ENCODE measurements around the gene GPX3.

Gene GPX3

DNA sequence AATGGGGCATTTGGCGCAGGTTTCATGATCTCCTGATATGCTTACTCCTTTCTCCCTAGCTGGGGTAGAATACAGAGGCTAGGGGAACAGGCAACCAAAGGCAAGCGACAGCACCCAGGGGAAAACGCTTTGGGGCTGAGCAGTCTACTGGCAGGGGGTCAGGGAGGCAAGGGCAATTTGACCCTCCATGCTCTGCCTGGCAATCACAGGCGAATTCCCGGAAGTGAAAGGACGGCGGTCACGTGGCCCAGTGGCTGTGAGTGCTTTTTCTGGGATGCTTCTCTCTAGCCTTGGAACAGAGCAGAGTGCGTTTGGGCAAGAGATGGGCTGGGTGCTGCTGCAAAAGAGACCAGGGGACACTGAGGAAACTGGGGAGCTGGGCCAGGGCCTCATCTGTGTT lies 5.7 kb downstream of the GPX3 start:
- H3K9me3 ChIP-seq (ENCODE audit: insufficient read depth, low read length), result no peaks in the 10 kb centered on the region
- H3K4me1 ChIP-seq (ENCODE audit: low read length), result no peaks in the 10 kb centered on the region
- no peak overlapping the region for H2AFZ ChIP-seq (ENCODE audit: low read depth, low read length)
- H4K20me1 ChIP-seq (ENCODE audit: insufficient read depth, low read length), result no peaks in the 10 kb centered on the region
- no peak overlapping the region for H3K4me3 ChIP-seq (ENCODE audit: low read length)
- H3K79me2 ChIP-seq (ENCODE audit: low read length), result no peaks in the 10 kb centered on the region
- no peak overlapping the region for H3K27ac ChIP-seq (ENCODE audit: low read length)
- TF ChIP-seq, protein P1, sequence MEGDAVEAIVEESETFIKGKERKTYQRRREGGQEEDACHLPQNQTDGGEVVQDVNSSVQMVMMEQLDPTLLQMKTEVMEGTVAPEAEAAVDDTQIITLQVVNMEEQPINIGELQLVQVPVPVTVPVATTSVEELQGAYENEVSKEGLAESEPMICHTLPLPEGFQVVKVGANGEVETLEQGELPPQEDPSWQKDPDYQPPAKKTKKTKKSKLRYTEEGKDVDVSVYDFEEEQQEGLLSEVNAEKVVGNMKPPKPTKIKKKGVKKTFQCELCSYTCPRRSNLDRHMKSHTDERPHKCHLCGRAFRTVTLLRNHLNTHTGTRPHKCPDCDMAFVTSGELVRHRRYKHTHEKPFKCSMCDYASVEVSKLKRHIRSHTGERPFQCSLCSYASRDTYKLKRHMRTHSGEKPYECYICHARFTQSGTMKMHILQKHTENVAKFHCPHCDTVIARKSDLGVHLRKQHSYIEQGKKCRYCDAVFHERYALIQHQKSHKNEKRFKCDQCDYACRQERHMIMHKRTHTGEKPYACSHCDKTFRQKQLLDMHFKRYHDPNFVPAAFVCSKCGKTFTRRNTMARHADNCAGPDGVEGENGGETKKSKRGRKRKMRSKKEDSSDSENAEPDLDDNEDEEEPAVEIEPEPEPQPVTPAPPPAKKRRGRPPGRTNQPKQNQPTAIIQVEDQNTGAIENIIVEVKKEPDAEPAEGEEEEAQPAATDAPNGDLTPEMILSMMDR (IDR thresholded peaks at IDR 0.05; ENCODE audit: low read depth, low read length), result no peak
- TF ChIP-seq EZH2phosphoT487 (IDR thresholded peaks at IDR 0.05; ENCODE audit: low read depth), result no peak
- no peak overlapping the region for H3K9ac ChIP-seq (ENCODE audit: low read length)
- H3K4me2 ChIP-seq (ENCODE audit: low read length), result no peak overlapping the region
- H3K36me3 ChIP-seq (replicated peaks; ENCODE audit: low read depth, low read length), result peaks cover 22% of the 10 kb centered on the region
- H3K27me3 ChIP-seq (ENCODE audit: low read depth, low read length), result no peaks in the 10 kb centered on the region

DNA sequence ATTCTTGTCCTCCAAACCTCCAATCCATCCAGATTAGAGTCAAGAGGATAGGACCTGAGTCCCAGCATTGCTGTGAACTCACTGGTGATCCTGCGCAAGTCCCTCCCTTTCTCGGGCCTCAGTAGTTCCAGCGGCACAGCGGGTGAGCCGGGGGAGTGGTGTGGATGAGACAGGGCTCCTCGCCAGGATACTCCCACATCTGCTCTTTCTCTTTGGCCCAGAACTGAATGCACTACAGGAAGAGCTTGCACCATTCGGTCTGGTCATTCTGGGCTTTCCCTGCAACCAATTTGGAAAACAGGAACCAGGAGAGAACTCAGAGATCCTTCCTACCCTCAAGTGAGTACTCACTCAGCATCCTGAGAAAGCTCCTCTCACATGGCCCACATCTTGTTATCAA lies 6.3 kb downstream of the GPX3 start:
- H3K27me3 ChIP-seq (ENCODE audit: low read depth, low read length), result no peaks in the 10 kb centered on the region
- H3K4me2 ChIP-seq (ENCODE audit: low read length), result no peak overlapping the region
- no peaks in the 10 kb centered on the region for H3K4me1 ChIP-seq (ENCODE audit: low read length)
- H3K4me3 ChIP-seq (ENCODE audit: low read length), result no peak overlapping the region
- no peak overlapping the region for H2AFZ ChIP-seq (ENCODE audit: low read depth, low read length)
- no peaks in the 10 kb centered on the region for H3K9me3 ChIP-seq (ENCODE audit: insufficient read depth, low read length)
- H4K20me1 ChIP-seq (ENCODE audit: insufficient read depth, low read length), result no peaks in the 10 kb centered on the region
- H3K36me3 ChIP-seq (replicated peaks; ENCODE audit: low read depth, low read length), result peaks cover 27% of the 10 kb centered on the region
- no peak overlapping the region for H3K9ac ChIP-seq (ENCODE audit: low read length)
- H3K79me2 ChIP-seq (ENCODE audit: low read length), result no peaks in the 10 kb centered on the region
- H3K27ac ChIP-seq (ENCODE audit: low read length), result no peak overlapping the region
- TF ChIP-seq, protein P1 (IDR thresholded peaks at IDR 0.05; ENCODE audit: low read depth, low read length), result no peak
- no peak for TF ChIP-seq EZH2phosphoT487 (IDR thresholded peaks at IDR 0.05; ENCODE audit: low read depth)

DNA sequence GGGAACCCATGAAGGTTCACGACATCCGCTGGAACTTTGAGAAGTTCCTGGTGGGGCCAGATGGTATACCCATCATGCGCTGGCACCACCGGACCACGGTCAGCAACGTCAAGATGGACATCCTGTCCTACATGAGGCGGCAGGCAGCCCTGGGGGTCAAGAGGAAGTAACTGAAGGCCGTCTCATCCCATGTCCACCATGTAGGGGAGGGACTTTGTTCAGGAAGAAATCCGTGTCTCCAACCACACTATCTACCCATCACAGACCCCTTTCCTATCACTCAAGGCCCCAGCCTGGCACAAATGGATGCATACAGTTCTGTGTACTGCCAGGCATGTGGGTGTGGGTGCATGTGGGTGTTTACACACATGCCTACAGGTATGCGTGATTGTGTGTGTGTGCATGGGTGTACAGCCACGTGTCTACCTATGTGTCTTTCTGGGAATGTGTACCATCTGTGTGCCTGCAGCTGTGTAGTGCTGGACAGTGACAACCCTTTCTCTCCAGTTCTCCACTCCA lies 7.6 kb downstream of the GPX3 start:
- Histone ChIP-seq H3K27me3 (ENCODE audit: low read depth, low read length) (no peaks in the 10 kb centered on the region), H3K79me2 (ENCODE audit: low read length) (no peaks in the 10 kb centered on the region), H3K36me3 (replicated peaks; ENCODE audit: low read depth, low read length) (peaks cover 36% of the 10 kb centered on the region), H3K4me1 (ENCODE audit: low read length) (no peaks in the 10 kb centered on the region), H4K20me1 (ENCODE audit: insufficient read depth, low read length) (no peaks in the 10 kb centered on the region; the same call in 1 of the 2 replicates), H3K9me3 (ENCODE audit: insufficient read depth, low read length) (no peaks in the 10 kb centered on the region), H3K4me3 (ENCODE audit: low read length) (no peak overlapping the region), H3K4me2 (ENCODE audit: low read length) (no peak overlapping the region), H3K9ac (ENCODE audit: low read length) (no peak overlapping the region), H3K27ac (ENCODE audit: low read length) (no peak overlapping the region), H2AFZ (ENCODE audit: low read depth, low read length) (no peak overlapping the region)
- TF ChIP-seq, protein P1 (IDR thresholded peaks at IDR 0.05; ENCODE audit: low read depth, low read length), result no peak
- TF ChIP-seq EZH2phosphoT487 (IDR thresholded peaks at IDR 0.05; ENCODE audit: low read depth), result no peak

DNA sequence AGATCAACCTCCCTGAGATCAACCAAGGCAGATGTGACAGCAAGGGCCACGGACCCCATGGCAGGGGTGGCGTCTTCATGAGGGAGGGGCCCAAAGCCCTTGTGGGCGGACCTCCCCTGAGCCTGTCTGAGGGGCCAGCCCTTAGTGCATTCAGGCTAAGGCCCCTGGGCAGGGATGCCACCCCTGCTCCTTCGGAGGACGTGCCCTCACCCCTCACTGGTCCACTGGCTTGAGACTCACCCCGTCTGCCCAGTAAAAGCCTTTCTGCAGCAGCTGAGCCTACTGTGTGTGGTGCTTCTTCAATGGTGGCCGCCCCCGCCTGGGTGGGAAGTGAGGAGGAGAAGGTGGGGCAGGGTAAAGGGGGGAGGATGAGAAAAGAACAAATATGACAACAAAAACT lies 8.3 kb downstream of the GPX3 start:
- Histone ChIP-seq H3K27me3 (ENCODE audit: low read depth, low read length) (no peaks in the 10 kb centered on the region), H3K4me3 (ENCODE audit: low read length) (no peak overlapping the region), H3K79me2 (ENCODE audit: low read length) (no peaks in the 10 kb centered on the region), H2AFZ (ENCODE audit: low read depth, low read length) (no peak overlapping the region), H3K27ac (ENCODE audit: low read length) (no peak overlapping the region), H3K9ac (ENCODE audit: low read length) (no peak overlapping the region), H3K4me1 (ENCODE audit: low read length) (no peaks in the 10 kb centered on the region), H3K9me3 (ENCODE audit: insufficient read depth, low read length) (no peaks in the 10 kb centered on the region), H3K36me3 (replicated peaks; ENCODE audit: low read depth, low read length) (peaks cover 37% of the 10 kb centered on the region), H3K4me2 (ENCODE audit: low read length) (no peak overlapping the region), H4K20me1 (ENCODE audit: insufficient read depth, low read length) (no peaks in the 10 kb centered on the region; the same call in 1 of the 2 replicates)
- TF ChIP-seq, protein P1 (IDR thresholded peaks at IDR 0.05; ENCODE audit: low read depth, low read length), result no peak
- no peak for TF ChIP-seq EZH2phosphoT487 (IDR thresholded peaks at IDR 0.05; ENCODE audit: low read depth)

Data from OCI-LY3 (cell line).